ENCODE measurements around the gene USP37.

DNA sequence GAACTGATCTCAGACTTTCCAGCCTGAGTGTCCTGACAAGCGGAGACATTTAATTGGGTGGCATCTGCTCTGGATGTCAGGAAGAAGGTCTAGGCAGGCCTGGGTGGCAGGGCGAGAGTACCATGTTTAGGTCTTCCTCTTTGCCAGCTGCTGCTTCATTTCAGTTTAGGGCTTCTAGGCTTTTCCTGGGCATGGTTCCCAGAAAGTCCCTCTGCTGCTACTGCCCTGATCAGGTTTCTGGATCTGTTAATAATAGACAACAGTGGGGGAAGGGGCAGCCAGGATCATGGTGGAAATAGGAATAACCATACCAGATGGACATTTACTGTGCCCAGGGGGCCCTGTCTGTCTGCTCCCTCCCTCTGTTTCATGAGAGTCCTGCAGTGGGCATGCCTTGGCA is 37.3 kb upstream of the USP37 start:
- TF ChIP-seq, protein P1, sequence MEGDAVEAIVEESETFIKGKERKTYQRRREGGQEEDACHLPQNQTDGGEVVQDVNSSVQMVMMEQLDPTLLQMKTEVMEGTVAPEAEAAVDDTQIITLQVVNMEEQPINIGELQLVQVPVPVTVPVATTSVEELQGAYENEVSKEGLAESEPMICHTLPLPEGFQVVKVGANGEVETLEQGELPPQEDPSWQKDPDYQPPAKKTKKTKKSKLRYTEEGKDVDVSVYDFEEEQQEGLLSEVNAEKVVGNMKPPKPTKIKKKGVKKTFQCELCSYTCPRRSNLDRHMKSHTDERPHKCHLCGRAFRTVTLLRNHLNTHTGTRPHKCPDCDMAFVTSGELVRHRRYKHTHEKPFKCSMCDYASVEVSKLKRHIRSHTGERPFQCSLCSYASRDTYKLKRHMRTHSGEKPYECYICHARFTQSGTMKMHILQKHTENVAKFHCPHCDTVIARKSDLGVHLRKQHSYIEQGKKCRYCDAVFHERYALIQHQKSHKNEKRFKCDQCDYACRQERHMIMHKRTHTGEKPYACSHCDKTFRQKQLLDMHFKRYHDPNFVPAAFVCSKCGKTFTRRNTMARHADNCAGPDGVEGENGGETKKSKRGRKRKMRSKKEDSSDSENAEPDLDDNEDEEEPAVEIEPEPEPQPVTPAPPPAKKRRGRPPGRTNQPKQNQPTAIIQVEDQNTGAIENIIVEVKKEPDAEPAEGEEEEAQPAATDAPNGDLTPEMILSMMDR (IDR thresholded peaks at IDR 0.05) = no peak
- TF ChIP-seq POLR2A (IDR thresholded peaks at IDR 0.05) = no peak
